ENCODE results near the gene FAM131A.

FAM131A gene

DNA sequence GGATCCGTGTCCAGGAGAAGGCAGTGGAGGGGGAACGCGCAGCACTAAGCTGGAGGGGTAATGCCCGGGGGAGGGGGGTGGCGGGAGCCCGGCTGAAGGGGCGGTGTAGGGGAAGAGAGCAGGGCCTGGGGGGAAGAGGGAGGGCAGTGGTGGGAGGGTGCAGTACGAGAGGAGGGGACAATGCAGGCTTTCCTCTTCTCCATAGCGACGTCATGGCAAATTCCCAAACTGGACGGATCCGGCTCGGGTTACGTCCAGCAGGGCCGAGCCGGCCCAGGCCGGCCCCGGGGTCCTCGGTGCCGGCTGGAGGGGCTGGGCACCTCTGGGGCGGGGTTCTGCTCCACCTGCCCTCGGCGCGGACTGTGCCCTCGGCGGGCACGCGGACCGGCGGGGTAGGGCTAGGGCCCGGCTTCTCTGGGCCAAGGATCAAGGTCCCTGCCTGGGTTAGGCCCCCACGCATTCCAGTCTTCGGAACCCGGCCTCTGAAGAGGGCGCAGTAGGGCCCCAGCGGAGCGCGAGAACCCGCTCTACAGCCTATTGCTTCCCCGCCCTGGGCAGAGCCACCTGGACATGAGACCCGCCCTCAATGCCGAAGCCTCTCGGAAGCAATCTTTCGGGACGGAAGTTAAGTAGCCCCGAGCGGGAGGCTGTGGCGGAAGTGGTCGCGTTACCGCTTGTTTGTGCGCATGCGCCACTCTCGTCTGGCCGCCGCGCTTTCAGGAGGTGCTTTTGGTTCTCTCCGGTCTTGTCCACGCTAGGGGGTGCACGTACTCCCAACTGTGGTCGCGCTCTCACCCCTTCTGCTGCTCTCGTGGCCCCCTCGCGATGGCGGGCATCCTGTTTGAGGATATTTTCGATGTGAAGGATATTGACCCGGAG, 25.5 kb downstream of the FAM131A start:
- Mint-ChIP-seq H3K36me3 (ENCODE audit: low read depth) (peaks cover 51% of the 10 kb centered on the region), H3K4me3 (peak overlapping the region; percentile 98), H3K27ac (peak overlapping the region; percentile 99), H3K4me1 (ENCODE audit: low read depth) (peaks cover 34% of the 10 kb centered on the region), H3K9me3 (no peaks in the 10 kb centered on the region), H3K27me3 (no peaks in the 10 kb centered on the region)
- peak; percentile 94 for DNase-seq

DNA sequence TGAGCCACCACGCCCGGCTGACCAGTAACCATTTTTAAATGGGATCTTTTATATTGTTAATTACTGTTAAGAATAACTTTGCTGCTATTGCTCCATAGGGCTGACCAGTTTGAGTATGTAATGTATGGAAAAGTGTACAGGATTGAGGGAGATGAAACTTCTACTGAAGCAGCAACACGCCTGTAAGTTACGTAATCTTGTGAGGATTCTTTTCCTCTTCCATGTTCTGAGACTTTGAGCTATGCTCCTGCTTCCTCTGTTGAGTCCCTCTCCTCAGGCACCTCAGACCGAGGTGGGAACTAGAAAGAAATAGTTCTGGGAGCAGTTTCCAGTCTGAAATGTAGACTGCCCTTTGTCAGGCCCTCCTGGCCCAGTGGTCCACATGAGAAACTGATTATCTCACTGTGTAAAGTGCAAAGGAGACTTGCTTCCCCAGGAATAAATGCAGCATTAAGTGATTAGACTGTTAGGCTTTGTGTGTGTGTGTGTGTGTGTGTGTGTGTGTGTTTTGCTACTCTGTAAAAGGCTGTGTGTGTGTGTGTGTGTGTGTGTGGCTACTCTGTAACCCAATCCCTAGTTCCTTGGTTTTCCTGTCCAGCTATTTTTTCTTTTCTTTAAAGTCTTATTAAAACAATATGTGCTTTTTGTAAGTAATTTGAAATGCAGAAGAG, 29.4 kb downstream of the FAM131A start:
- H3K27ac Mint-ChIP-seq, result peak overlapping the region; percentile 30

DNA sequence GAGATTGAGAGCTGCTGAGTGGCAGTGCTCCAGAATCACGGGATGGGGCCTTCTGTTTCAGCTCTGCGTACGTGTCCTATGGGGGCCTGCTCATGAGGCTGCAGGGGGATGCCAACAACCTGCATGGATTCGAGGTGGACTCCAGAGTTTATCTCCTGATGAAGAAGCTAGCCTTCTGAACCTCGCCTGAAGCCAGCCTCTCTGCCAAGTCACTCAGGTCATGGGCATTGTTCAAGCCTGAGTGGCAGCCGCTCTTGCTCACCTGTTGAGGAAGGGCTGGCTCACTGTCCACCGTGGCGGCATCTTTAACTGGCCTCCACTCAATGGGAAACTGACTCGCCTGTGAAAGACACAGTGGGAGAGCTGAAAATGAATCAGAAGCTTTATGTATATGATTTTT, 30.7 kb downstream of the FAM131A start:
- no peak for DNase-seq
- Mint-ChIP-seq H3K27ac (peak overlapping the region; percentile 37), H3K27me3 (no peaks in the 10 kb centered on the region), H3K36me3 (ENCODE audit: low read depth) (peaks cover 73% of the 10 kb centered on the region), H3K4me1 (ENCODE audit: low read depth) (peaks cover 38% of the 10 kb centered on the region), H3K9me3 (no peaks in the 10 kb centered on the region), H3K4me3 (no peak overlapping the region)

More for the DNA sequence above, 29.4 kb downstream of the FAM131A start:
- peaks cover 78% of the 10 kb centered on the region for H3K36me3 Mint-ChIP-seq (ENCODE audit: low read depth)
- H3K4me1 Mint-ChIP-seq (ENCODE audit: low read depth), result peaks cover 37% of the 10 kb centered on the region
- no peaks in the 10 kb centered on the region for H3K9me3 Mint-ChIP-seq
- H3K27me3 Mint-ChIP-seq, result no peaks in the 10 kb centered on the region
- peak overlapping the region; percentile 15 for H3K4me3 Mint-ChIP-seq
- no peak for DNase-seq

DNA sequence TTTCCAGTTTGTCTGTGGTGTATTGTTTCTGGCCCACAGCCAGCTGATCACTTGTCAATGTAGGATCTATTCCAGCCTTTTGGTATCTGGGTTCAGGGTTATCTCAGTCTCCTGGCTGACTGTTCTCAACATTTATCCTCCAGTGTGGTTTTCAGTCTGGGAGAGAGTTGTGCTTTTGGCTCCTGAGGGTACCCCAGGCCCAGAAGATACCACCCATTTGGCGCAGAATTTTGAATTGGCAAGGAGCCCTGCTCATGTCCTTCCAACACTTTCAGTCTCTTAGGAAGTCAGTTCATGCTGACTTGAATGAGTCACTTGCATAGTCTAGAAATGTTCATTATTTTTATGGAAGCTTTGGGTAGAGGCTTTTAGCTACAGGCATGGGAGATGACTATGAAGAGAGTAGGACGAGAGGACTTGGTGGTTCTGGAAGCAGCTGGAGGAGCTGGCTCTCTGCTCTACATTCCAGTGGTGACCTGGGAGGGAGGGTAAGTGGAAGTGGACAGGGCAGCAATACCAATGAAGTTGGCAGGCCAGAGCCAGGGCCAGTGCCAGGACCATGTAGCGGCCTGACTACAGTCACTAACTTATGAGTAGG, 31.3 kb downstream of the FAM131A start:
- peak overlapping the region; percentile 42 for H3K27ac Mint-ChIP-seq
- H3K9me3 Mint-ChIP-seq, result no peaks in the 10 kb centered on the region
- no peaks in the 10 kb centered on the region for H3K27me3 Mint-ChIP-seq
- DNase-seq, result no peak
- H3K4me1 Mint-ChIP-seq (ENCODE audit: low read depth), result peaks cover 38% of the 10 kb centered on the region
- H3K4me3 Mint-ChIP-seq, result no peak overlapping the region
- peaks cover 67% of the 10 kb centered on the region for H3K36me3 Mint-ChIP-seq (ENCODE audit: low read depth)

DNA sequence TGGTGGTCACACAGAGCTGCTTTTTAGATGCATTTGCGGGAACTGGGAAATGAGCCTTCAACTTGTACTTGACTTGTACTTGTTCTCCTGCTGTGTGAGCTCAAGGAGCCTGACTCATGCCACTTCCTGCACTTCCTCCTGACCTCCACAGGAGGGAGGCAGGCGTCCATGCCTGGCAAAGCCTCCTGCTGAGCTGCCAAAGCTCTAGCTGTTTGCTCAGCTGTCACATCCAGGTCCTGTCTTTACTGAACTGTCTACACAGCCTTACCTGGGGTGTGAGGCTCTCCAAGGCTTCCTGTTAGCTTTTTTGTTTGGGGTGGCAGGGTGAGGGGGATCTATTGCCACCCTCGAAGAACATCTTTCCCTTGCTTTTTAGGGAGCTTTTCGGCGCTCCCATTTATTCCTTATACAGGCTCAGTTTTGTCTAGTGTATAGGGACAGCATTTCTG, 34.2 kb downstream of the FAM131A start:
- Mint-ChIP-seq H3K4me3 (no peak overlapping the region), H3K36me3 (ENCODE audit: low read depth) (peaks cover 41% of the 10 kb centered on the region), H3K27ac (peak overlapping the region; percentile 20), H3K27me3 (peaks cover 7% of the 10 kb centered on the region), H3K9me3 (no peaks in the 10 kb centered on the region), H3K4me1 (ENCODE audit: low read depth) (peaks cover 21% of the 10 kb centered on the region)
- peak; percentile 63 for DNase-seq

DNA sequence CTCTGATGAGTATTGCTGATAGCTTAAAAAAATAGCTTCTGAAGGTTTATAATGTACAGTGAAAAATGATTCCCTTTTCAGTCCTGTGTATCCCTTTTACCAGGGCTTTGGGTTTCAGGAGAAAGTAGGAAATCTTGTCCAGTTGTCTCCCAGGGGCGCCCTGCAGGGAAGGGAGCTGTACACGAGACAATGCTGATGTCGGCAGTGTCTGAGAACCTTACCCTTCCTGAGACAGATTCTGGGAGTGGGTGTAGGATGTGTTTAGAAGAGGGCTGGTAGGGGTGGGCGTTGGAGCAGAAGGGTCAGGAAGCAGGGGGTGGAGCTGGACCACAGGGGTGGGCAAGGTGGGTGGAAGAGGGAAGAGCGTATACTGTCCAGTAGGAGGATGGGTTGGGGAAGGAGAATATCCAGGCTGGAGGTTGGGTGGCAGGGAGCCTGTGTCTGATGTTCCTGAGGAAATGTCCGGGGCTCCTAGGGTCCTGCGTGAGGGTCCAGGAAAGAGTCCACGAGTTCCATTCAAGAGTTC, 35.0 kb downstream of the FAM131A start:
- Mint-ChIP-seq H3K27me3 (peaks cover 12% of the 10 kb centered on the region), H3K27ac (no peak overlapping the region), H3K36me3 (ENCODE audit: low read depth) (peaks cover 33% of the 10 kb centered on the region), H3K4me1 (ENCODE audit: low read depth) (peaks cover 16% of the 10 kb centered on the region), H3K4me3 (no peak overlapping the region), H3K9me3 (no peaks in the 10 kb centered on the region)
- DNase-seq, result no peak

DNA sequence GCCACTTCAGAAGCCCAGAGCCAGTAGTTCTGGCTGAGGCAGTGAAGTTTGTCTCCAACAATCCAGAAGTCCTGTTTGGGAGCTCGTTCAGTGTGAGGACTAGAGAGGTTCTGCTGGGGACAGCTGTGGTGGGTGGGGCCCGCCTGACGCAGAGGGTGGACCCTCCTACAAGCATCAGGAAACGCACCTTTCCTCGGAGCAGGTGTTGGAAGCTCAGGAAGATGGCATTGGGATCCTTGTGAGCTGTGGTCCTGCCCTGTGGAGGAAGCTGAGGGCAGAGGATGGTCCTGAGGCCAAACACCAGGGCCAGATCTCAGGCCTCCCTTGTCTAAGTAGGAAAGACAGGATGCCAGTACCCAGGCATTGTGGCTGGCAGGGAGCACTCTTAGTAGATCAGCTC, 35.5 kb downstream of the FAM131A start:
- peaks cover 12% of the 10 kb centered on the region for H3K4me1 Mint-ChIP-seq (ENCODE audit: low read depth)
- H3K27ac Mint-ChIP-seq, result no peak overlapping the region
- no peak overlapping the region for H3K4me3 Mint-ChIP-seq
- DNase-seq, result no peak
- H3K27me3 Mint-ChIP-seq, result peaks cover 18% of the 10 kb centered on the region
- H3K9me3 Mint-ChIP-seq, result no peaks in the 10 kb centered on the region
- peaks cover 27% of the 10 kb centered on the region for H3K36me3 Mint-ChIP-seq (ENCODE audit: low read depth)

DNA sequence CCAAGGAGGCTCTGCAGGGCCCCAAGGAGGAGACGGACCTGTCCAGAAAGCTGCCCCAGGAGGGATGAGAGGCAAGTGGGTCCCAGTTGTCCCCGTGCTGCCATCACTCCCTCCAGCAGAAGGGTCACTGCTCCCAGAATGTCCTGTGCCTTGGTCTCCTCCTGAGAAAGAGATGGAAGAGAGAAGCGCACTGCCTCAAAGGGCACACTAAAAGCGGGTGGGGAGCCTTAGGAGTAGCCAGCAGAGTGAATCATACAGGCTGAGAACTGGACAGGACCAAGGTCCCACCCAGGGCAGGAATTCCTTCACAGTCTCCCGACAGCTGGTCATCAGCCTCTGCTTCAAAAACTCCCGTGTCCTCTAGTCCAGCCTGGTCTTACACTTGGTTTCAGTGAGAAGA, 36.0 kb downstream of the FAM131A start:
- Mint-ChIP-seq H3K27me3 (peaks cover 23% of the 10 kb centered on the region), H3K27ac (no peak overlapping the region)
- DNase-seq, result no peak

DNA sequence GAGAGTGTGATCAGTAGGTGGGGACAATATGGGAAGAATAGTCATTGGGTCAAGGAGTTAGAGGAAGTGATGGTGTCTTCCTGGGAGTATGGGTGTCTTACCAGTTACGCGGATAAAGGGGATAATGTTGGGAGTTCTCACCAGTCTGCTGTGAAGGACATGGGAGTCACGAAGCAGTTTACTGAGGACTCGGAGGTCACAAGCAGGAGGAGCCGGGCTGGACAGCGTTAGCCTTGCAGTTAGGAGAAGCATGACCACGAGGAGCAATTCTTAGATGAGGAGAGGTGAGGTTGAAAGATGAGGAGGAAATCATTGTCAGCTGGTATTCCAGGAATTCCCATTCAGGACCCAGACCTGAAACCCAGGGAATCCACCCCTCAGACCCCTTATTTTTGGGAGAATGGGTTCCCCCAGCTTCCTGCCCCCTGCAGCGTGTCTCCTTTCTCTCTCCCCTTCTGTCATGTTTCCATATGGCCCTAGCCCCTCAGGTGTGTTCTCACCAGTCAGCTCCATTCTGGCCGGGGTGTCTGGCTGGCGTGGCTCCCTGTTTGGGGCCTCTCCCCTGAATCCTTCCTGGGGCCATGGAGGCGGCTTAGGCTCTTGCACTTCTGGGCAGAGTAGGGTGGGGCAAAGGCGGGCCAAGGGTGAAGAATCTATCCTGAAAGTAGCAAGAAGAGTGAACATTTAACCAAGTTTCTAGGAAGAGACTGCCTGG, 38.5 kb downstream of the FAM131A start:
- H3K4me1 Mint-ChIP-seq (ENCODE audit: low read depth), result peaks cover 10% of the 10 kb centered on the region
- H3K9me3 Mint-ChIP-seq, result no peaks in the 10 kb centered on the region
- peaks cover under 1% of the 10 kb centered on the region for H3K36me3 Mint-ChIP-seq (ENCODE audit: low read depth)
- no peak overlapping the region for H3K4me3 Mint-ChIP-seq
- H3K27me3 Mint-ChIP-seq, result peaks cover 37% of the 10 kb centered on the region
- H3K27ac Mint-ChIP-seq, result no peak overlapping the region
- DNase-seq, result no peak

More for the DNA sequence above, 36.0 kb downstream of the FAM131A start:
- no peaks in the 10 kb centered on the region for H3K9me3 Mint-ChIP-seq
- H3K4me3 Mint-ChIP-seq, result no peak overlapping the region
- peaks cover 22% of the 10 kb centered on the region for H3K36me3 Mint-ChIP-seq (ENCODE audit: low read depth)
- H3K4me1 Mint-ChIP-seq (ENCODE audit: low read depth), result peaks cover 9% of the 10 kb centered on the region

DNA sequence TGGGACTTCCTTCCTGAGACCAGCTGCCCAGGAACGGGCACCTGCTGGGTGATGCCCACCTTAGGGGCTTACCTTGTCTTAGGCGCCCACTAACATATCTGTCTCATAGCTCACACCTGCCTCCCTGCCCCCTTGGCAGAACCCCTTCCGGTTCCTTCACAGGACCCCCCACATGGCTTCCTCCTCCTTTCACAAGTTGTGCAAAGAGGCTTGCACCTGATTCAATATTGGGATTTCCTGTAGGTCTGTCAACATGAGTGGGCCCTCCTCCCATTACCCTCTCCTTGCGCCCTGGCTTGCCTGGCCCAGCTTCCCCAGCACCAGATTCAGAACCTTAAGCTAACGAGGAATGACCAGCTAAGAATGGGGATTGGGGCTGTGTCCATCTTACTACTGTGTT, 40.0 kb downstream of the FAM131A start:
- Mint-ChIP-seq H3K36me3 (ENCODE audit: low read depth) (no peaks in the 10 kb centered on the region), H3K27me3 (peaks cover 52% of the 10 kb centered on the region), H3K4me1 (ENCODE audit: low read depth) (peaks cover 7% of the 10 kb centered on the region), H3K4me3 (no peak overlapping the region), H3K9me3 (no peaks in the 10 kb centered on the region), H3K27ac (no peak overlapping the region)
- DNase-seq, result no peak

DNA sequence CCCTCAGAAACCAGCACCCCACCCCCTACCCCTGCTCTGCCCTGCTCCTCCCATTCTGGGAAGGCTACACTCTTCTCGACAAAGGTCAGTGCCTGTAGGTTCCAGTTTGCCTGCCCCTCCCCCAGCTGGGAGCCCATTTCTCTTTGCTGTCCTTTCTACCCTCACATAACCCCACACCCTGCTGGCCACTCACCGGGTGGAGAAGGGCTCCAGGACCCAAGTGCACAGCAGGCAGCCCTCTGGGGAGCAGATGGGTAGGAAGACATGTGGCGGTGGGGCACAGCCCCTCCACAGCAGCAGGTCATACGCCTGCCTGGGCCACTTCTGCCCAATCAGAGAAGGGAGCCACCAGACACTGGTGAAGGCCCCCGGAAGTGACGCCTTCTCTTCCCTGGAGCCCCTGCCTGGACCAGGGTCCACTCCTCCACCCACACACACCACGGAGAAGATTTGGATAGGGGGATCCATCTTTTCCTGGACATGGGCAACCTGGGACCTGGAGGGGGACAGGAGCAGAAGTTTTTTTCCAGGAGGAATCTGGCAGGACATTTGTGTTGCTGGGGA, 40.6 kb downstream of the FAM131A start, which contains the start of gene THPO:
Gene THPO, minus strand, starts transcription at position 326 of the 564 bp plus-strand sequence. CDS start 1,948 bp downstream, outside the sequence.
- Mint-ChIP-seq H3K4me3 (no peak within 1 kb of the TSS), H3K36me3 (ENCODE audit: low read depth) (no peaks in the 10 kb centered on the region), H3K27ac (no peak within 1 kb of the TSS), H3K9me3 (no peaks in the 10 kb centered on the region), H3K27me3 (peaks cover 58% of the 10 kb centered on the region), H3K4me1 (ENCODE audit: low read depth) (peaks cover 7% of the 10 kb centered on the region)
- DNase-seq, result no peak

DNA sequence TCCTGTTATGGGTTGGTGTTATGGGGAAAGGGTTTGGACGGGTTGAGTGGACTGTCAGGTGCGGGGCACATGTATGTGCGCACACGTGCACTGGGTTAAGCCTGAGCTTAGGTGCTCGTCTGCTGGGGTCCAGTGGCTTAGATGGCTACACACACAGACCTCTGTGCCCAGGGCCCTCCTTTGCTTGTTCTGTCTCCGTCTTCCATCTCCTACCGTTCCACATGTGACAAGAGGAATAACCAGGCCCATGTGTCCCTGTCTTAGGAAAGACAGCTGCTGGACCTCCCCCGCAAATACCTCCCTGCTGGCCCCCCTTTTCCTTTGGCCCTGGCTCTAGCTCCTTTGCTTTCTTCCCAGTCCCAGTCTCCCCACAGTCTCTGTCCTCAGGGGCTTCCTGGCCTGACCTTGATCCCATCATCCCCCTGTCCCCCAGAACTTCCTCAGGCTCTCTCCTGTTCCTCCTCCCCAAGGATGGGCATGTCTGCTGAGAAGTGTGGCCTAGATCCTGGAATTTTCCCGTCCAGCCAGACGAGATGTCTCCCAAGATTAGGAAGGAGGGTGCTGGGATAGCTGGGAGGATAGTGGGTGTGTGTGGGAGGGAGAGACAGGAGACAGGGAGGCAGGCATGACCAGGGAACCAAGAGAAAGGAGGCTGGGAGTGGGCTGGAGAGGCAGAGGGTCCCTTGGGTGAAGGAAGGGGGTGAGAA, 41.4 kb downstream of the FAM131A start:
- DNase-seq, result no peak
- H3K36me3 Mint-ChIP-seq (ENCODE audit: low read depth), result no peaks in the 10 kb centered on the region
- no peaks in the 10 kb centered on the region for H3K9me3 Mint-ChIP-seq
- H3K27me3 Mint-ChIP-seq, result peaks cover 64% of the 10 kb centered on the region
- H3K4me3 Mint-ChIP-seq, result peak overlapping the region; percentile 51
- peaks cover 7% of the 10 kb centered on the region for H3K4me1 Mint-ChIP-seq (ENCODE audit: low read depth)
- no peak overlapping the region for H3K27ac Mint-ChIP-seq
